NCI-H345 treated with DMSO at 0.1 percent for 48 hours (cell line): Measurements from ENCODE around the gene PDXK.

Source experiments
- DNase-seq: peaks from one replicate; lab custom pipeline; 2025; ENCODE audit not compliant: unreplicated experiment; lab: John Stamatoyannopoulos, UW

Gene PDXK

GRCh38 chr21:43721939-43722338 lies 3.0 kb downstream of the PDXK start:
- DNase-seq: no peak

- no peak for DNase-seq
Measured at GRCh38 chr21:43723648-43724047, 4.7 kb downstream of the PDXK start.

- no peak for DNase-seq
Measured at GRCh38 chr21:43726686-43727518, 8.0 kb downstream of the PDXK start.

GRCh38 chr21:43727519-43728153 lies 8.7 kb downstream of the PDXK start:
- DNase-seq: no peak

- DNase-seq: no peak
Measured at GRCh38 chr21:43728154-43728466, 9.2 kb downstream of the PDXK start.

GRCh38 chr21:43728467-43729390 lies 9.8 kb downstream of the PDXK start:
- DNase-seq: no peak

- DNase-seq: no peak
Measured at GRCh38 chr21:43731476-43731875, 12.5 kb downstream of the PDXK start.

GRCh38 chr21:43731891-43732711 lies 13.2 kb downstream of the PDXK start:
- no peak for DNase-seq

GRCh38 chr21:43733060-43733459 lies 14.1 kb downstream of the PDXK start:
- no peak for DNase-seq

- DNase-seq: no peak
Measured at GRCh38 chr21:43733529-43734071, 14.7 kb downstream of the PDXK start.

- no peak for DNase-seq
Measured at GRCh38 chr21:43734131-43734927, 15.4 kb downstream of the PDXK start.

- DNase-seq: no peak
Measured at GRCh38 chr21:43734928-43735229, 15.9 kb downstream of the PDXK start.

GRCh38 chr21:43735236-43736091 lies 16.5 kb downstream of the PDXK start:
- no peak for DNase-seq

GRCh38 chr21:43736224-43736883 lies 17.4 kb downstream of the PDXK start:
- DNase-seq: no peak

GRCh38 chr21:43737158-43737950 lies 18.4 kb downstream of the PDXK start:
- DNase-seq: no peak

- no peak for DNase-seq
Measured at GRCh38 chr21:43739621-43740435, 20.9 kb downstream of the PDXK start.
